HL-60 (cell line): ENCODE data around the gene CHRNA4.

ENCODE experiments used
- CTCF ChIP-seq: IDR thresholded peaks from one replicate; pipeline ENCODE4 v1.5.1; 2011; ENCODE audit warnings: low read length, control low read depth, inconsistent platforms; ENCODE audit not compliant: insufficient read depth
- GABPA ChIP-seq: IDR thresholded peaks from 2 replicates; pipeline ENCODE4 v1.6.1; 2012; ENCODE audit warnings: low read depth
- POLR2AphosphoS5 ChIP-seq: IDR thresholded peaks from 2 replicates; pipeline ENCODE4 v1.6.1; 2012; ENCODE audit warnings: low read depth
- REST ChIP-seq: IDR thresholded peaks from 2 replicates; pipeline ENCODE4 v1.6.1; 2012; ENCODE audit warnings: low read depth; ENCODE audit not compliant: insufficient replicate concordance
- SPI1 ChIP-seq: IDR thresholded peaks from 2 replicates; pipeline ENCODE4 v1.6.1; 2012; ENCODE audit warnings: low read depth, mild to moderate bottlenecking, borderline replicate concordance

DNA sequence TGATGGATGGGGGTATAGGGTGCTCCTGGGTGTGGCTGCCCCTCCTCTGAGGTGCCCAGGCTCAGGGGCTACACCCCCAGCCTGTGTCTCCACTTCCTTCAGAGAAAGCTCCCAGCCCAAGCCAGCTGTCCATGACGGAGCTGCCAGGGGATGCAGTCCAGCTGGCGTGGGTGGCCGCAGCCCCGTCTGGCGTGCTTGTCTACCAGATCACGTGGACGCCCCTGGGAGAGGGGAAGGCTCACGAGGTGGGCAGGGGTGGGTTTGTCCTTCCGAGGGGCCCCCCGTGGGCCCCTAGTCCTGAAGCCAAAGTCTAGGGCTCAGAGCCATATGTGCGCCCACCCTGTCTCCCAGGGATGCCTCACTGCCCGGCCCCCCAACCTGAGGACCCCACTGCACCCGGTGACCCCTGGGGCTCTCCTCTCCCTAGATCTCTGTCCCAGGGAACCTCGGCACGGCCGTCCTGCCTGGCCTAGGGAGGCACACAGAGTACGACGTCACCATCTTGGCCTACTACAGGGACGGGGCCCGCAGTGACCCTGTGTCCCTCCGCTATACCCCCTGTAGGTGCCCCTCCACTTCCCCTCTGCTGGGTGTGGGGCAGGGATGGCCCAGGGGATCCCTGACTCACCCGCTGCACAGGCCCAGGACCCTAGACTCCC, 48.3 kb downstream of the CHRNA4 start:
- TF ChIP-seq CTCF: no peak
- TF ChIP-seq REST: no peak
- no peak for TF ChIP-seq POLR2AphosphoS5
- TF ChIP-seq GABPA: no peak
- no peak for TF ChIP-seq SPI1
